Panc1 (cell line): ENCODE measurements around the gene SRP54. TPM values are rescaled to one million over a fixed set of nuclear protein-coding genes. Genes with fewer than 3 reads are reported as not detected.

Experiments used
- ATAC-seq: fragments of 200-7000 bp; cut with Tn5 transposase; 2 replicates; pipeline ENCODE4 v1.9.1; 2020; ENCODE audit warnings: mild to moderate bottlenecking, moderate library complexity
- BruUV-seq: library from RNA; stranded (reverse); fragments of 400-500 nt; replicated peaks from 2 replicates; lab custom pipeline; 2021; lab: Mats Ljungman, UMichigan
- CTCF ChIA-PET: fragments of 300-600 bp; sonication (Branson Sonifier 250); formaldehyde crosslinking; loops from one replicate; lab custom pipeline; 2022; ENCODE audit warnings: antibody characterized with exemption; lab: Charles Lee
- POLR2A ChIA-PET: fragments of 300-600 bp; sonication (Branson Sonifier 250); formaldehyde crosslinking; loops from one replicate; lab custom pipeline; 2022; ENCODE audit warnings: antibody characterized with exemption; lab: Charles Lee
- DNase-seq: peaks from one replicate; pipeline ENCODE4 v3.0.0-alpha.2; 2010; ENCODE audit warnings: low read depth, low spot score
- H3K27ac ChIP-seq: 2 replicates; pipeline ENCODE4 v1.5.1; 2011; ENCODE audit warnings: mild to moderate bottlenecking, low read length, inconsistent platforms
- H3K27me3 ChIP-seq: fragments of 200-500 bp; sonication (Bioruptor generic); 2 replicates; pipeline ENCODE4 v1.6.0; 2014; ENCODE audit warnings: low read length, inconsistent platforms; ENCODE audit not compliant: control insufficient read depth, insufficient read depth
- H3K36me3 ChIP-seq: fragments of 200-500 bp; sonication (Bioruptor generic); 2 replicates; pipeline ENCODE4 v1.5.1; 2014; ENCODE audit warnings: inconsistent platforms, mild to moderate bottlenecking, low read length, moderate library complexity; ENCODE audit not compliant: control insufficient read depth, insufficient read depth
- H3K4me1 ChIP-seq: 2 replicates; pipeline ENCODE4 v1.5.1; 2011; ENCODE audit warnings: inconsistent platforms, mild to moderate bottlenecking, low read length, moderate library complexity; ENCODE audit not compliant: control insufficient read depth, insufficient read depth
- H3K4me3 ChIP-seq, 2 experiments: 2 replicates each; pipeline ENCODE4 v1.5.1; 2011 to 2012; ENCODE audit warnings: low read depth in 2 of 2, low read length in 2 of 2, mild to moderate bottlenecking in 2 of 2, inconsistent platforms in 1 of 2, moderate library complexity in 1 of 2
- H3K9me3 ChIP-seq: fragments of 200-500 bp; sonication (Bioruptor generic); 2 replicates; pipeline ENCODE4 v1.5.1; 2014; ENCODE audit warnings: low read depth, mild to moderate bottlenecking, inconsistent platforms, low read length, moderate library complexity; ENCODE audit not compliant: control insufficient read depth, insufficient read depth
- CTCF ChIP-seq: fragments of 450-650 bp; IDR thresholded peaks from 2 replicates; pipeline ENCODE4 v1.5.1; 2017; ENCODE audit warnings: mild to moderate bottlenecking
- POLR2AphosphoS5 ChIP-seq: IDR thresholded peaks from 2 replicates; pipeline ENCODE4 v1.6.1; 2012; ENCODE audit warnings: mild to moderate bottlenecking, low read depth, low read length, moderate library complexity
- REST ChIP-seq, 2 experiments: IDR thresholded peaks; 2 replicates each; pipeline ENCODE4 v1.6.1; 2011 to 2012; ENCODE audit warnings: low read depth in 2 of 2, control low read depth in 1 of 2, low read length in 1 of 2, mild to moderate bottlenecking in 1 of 2, moderate library complexity in 1 of 2; ENCODE audit not compliant: insufficient read depth in 1 of 2
- SIN3A ChIP-seq: IDR thresholded peaks from 2 replicates; pipeline ENCODE4 v1.6.1; 2012; ENCODE audit warnings: low read depth, mild to moderate bottlenecking, low read length, moderate library complexity, borderline replicate concordance; ENCODE audit not compliant: insufficient read depth
- TCF7L2 ChIP-seq: IDR thresholded peaks from 2 replicates; pipeline ENCODE4 v1.6.1; 2011; ENCODE audit warnings: mild to moderate bottlenecking, low read depth, low read length, inconsistent platforms
- in situ Hi-C: cut with HindIII; loops from 2 replicates; pipeline ENCODE4 v1.10.0; 2016; ENCODE audit warnings: low sequenced_read_pairs, low pct_unique_long_range_greater_than_20kb
- intact Hi-C: fragments of 100-400 bp; cut with micrococcal nuclease; formaldehyde crosslinking; loops from one replicate; pipeline ENCODE4 v1.10.0; 2022; ENCODE audit not compliant: unreplicated experiment
- total RNA-seq: library from RNA; stranded (reverse); gene quantifications from one replicate; pipeline ENCODE4 v1.2.1, GENCODE V29; 2021; ENCODE audit not compliant: unreplicated experiment

Gene SRP54
- total RNA-seq, 1 experiment from 2014 or later = 53.2 TPM

GRCh38 chr14:34971801-34972200, 11.0 kb upstream of the SRP54 start:
- no peak for ATAC-seq
- no peak overlapping the region for H3K27ac ChIP-seq
- in situ Hi-C loops = no loop called here

DNA sequence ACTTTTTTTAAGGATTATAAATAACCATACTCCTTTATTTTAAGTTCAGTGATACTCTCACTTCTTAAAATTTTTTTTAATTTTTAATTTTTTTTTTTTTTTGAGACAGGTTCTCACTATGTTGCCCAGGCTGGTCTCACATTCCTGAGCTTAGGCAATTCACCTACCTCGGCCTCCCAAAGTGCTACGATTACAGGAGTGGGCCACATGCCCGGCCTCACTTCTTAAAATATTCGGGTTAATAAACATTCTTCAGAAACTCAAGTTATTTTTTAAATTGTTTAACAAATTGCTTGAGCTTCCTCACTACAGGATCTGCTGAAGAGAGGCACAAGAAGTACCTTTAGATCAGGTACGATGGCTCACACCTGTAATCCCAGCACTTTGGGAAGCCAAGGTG, 4.3 kb upstream of the SRP54 start:
- DNase-seq (no peak), ATAC-seq (no peak)
- in situ Hi-C loops = no loop called here
- no peak overlapping the region for H3K27ac ChIP-seq
- H3K4me1 ChIP-seq = peaks cover 4% of the 10 kb centered on the region; the same call in 1 of the 2 replicates
- TF ChIP-seq REST (IDR thresholded peaks at IDR 0.05; ENCODE audit: insufficient read depth in 1 of 2, low read depth in 2 of 2, low read length in 1 of 2) = no peak
- no peak for TF ChIP-seq SIN3A
- TF ChIP-seq CTCF = no peak
- TF ChIP-seq POLR2AphosphoS5 = no peak
- no peak for TF ChIP-seq TCF7L2
- H3K9me3 ChIP-seq = no peaks in the 10 kb centered on the region
- H3K36me3 ChIP-seq = peaks cover 6% of the 10 kb centered on the region; the same call in 1 of the 2 replicates
- no peaks in the 10 kb centered on the region for H3K27me3 ChIP-seq
- ChIA-PET CTCF (no interaction called here), POLR2A (no interaction called here)
- no peak overlapping the region for H3K4me3 ChIP-seq
- intact Hi-C loops = no loop called here
- BruUV-seq = no TSS peak

More at GRCh38 chr14:34971801-34972200, 11.0 kb upstream of the SRP54 start:
- H3K9me3 ChIP-seq = no peaks in the 10 kb centered on the region
- no peak overlapping the region for H3K4me3 ChIP-seq
- intact Hi-C loops = no loop called here
- H3K27me3 ChIP-seq = no peaks in the 10 kb centered on the region
- DNase-seq = peak; percentile 13
- BruUV-seq = no TSS peak
- ChIA-PET CTCF (no interaction called here), POLR2A (interaction anchor here (0.5 kb wide), 1 partner anchor 354 kb away, joined by 3 read pairs; no protein-coding TSS in a partner anchor)
- no peaks in the 10 kb centered on the region for H3K36me3 ChIP-seq
- H3K4me1 ChIP-seq = no peaks in the 10 kb centered on the region
- TF ChIP-seq CTCF (no peak), TCF7L2 (no peak), REST (IDR thresholded peaks at IDR 0.05; ENCODE audit: insufficient read depth in 1 of 2, low read depth in 2 of 2, low read length in 1 of 2) (no peak), POLR2AphosphoS5 (no peak), SIN3A (no peak)
